Effector memory CD4-positive, alpha-beta T cell (primary cell): ENCODE data around the gene LNX1.

ENCODE experiments used
- DNase-seq, 3 donors: peaks; one replicate each; pipeline ENCODE4 v3.0.0-alpha.2; 2020
- H3K27ac ChIP-seq: 2 replicates; pipeline ENCODE4 v1.7.0; 2013; ENCODE audit warnings: mild to moderate bottlenecking, low read length, moderate library complexity; ENCODE audit not compliant: insufficient read depth, poor library complexity, severe bottlenecking
- H3K27me3 ChIP-seq: replicated peaks from 2 replicates; pipeline ENCODE4 v1.7.0; 2013; ENCODE audit warnings: mild to moderate bottlenecking, low read length; ENCODE audit not compliant: insufficient read depth, control insufficient read depth, poor library complexity, severe bottlenecking
- H3K36me3 ChIP-seq: 2 replicates; pipeline ENCODE4 v1.7.0; 2013; ENCODE audit warnings: mild to moderate bottlenecking, low read length, moderate library complexity; ENCODE audit not compliant: control insufficient read depth, insufficient read depth
- H3K4me1 ChIP-seq: 2 replicates; pipeline ENCODE4 v1.7.0; 2013; ENCODE audit warnings: low read length, mild to moderate bottlenecking; ENCODE audit not compliant: control insufficient read depth, insufficient read depth, poor library complexity, severe bottlenecking
- H3K4me3 ChIP-seq: 2 replicates; pipeline ENCODE4 v1.7.0; 2013; ENCODE audit warnings: low read length, low read depth, mild to moderate bottlenecking; ENCODE audit not compliant: insufficient read depth, poor library complexity, severe bottlenecking
- H3K9me3 ChIP-seq: 2 replicates; pipeline ENCODE4 v1.7.0; 2013; ENCODE audit warnings: mild to moderate bottlenecking, low read length, moderate library complexity; ENCODE audit not compliant: control insufficient read depth

LNX1 gene

GRCh38 chr4:53507671-53508286 lies 83.5 kb downstream of the LNX1 start:
- Histone ChIP-seq H3K9me3 (no peaks in the 10 kb centered on the region), H3K27me3 (no peaks in the 10 kb centered on the region), H3K4me3 (no peak overlapping the region), H3K36me3 (no peaks in the 10 kb centered on the region), H3K27ac (no peak overlapping the region), H3K4me1 (no peaks in the 10 kb centered on the region)
- DNase-seq: no peak

GRCh38 chr4:53507058-53507457 lies 84.2 kb downstream of the LNX1 start:
- Histone ChIP-seq H3K4me1 (no peaks in the 10 kb centered on the region), H3K27me3 (no peaks in the 10 kb centered on the region), H3K27ac (no peak overlapping the region), H3K36me3 (no peaks in the 10 kb centered on the region), H3K9me3 (no peaks in the 10 kb centered on the region), H3K4me3 (no peak overlapping the region)
- DNase-seq: no peak

- Histone ChIP-seq H3K27me3 (no peaks in the 10 kb centered on the region), H3K4me3 (no peak overlapping the region), H3K27ac (no peak overlapping the region), H3K36me3 (no peaks in the 10 kb centered on the region), H3K9me3 (no peaks in the 10 kb centered on the region), H3K4me1 (no peaks in the 10 kb centered on the region)
- DNase-seq: no peak
These were observed 85.3 kb downstream of the LNX1 start for GRCh38 chr4:53505947-53506346.

DNA sequence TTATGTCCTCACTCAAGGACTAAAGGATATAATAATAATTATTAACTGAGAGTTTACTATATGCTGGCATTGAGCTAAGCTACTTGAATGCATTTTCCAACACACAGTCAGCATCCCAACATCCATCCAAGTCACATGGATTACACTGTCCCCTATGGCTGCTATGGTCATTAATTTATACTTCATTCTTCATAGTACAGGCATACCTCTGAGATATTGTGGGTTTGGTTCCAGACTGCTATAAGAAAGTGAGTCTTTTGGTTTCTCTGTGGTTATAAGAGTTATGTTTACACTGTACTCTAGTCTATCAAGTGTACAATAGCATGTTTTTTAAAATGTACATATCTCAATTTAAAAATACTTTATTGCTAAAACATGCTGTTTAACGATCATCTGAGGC lies 89.2 kb downstream of the LNX1 start:
- Histone ChIP-seq H3K4me3 (no peak overlapping the region), H3K27ac (no peak overlapping the region), H3K27me3 (no peaks in the 10 kb centered on the region), H3K4me1 (no peaks in the 10 kb centered on the region), H3K36me3 (no peaks in the 10 kb centered on the region), H3K9me3 (no peaks in the 10 kb centered on the region)
- no peak for DNase-seq

DNA sequence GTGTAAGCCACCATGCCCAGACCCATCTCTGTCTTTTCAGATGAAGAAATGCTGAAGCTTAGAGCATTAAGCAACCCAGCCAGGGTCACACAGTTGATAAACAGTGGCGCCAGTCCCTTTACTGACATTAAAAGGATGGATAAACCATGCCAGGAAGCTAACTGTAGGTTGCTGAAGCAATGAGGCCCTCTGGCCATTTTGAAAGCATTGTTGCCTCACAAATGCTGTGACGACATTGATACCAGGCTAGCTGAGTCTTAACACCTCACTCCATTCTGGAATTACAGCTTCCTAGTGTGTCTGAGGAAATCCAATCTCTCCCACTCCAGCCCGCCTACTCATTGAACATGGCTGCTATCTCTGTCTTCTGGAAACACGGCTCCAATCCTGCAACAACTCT lies 89.7 kb downstream of the LNX1 start:
- DNase-seq: no peak
- no peaks in the 10 kb centered on the region for H3K36me3 ChIP-seq
- no peak overlapping the region for H3K4me3 ChIP-seq
- H3K27ac ChIP-seq: no peak overlapping the region
- H3K27me3 ChIP-seq: no peaks in the 10 kb centered on the region
- no peaks in the 10 kb centered on the region for H3K4me1 ChIP-seq
- no peaks in the 10 kb centered on the region for H3K9me3 ChIP-seq

- no peak overlapping the region for H3K27ac ChIP-seq
- DNase-seq: no peak
These were observed 90.7 kb downstream of the LNX1 start for GRCh38 chr4:53500546-53500945.

DNA sequence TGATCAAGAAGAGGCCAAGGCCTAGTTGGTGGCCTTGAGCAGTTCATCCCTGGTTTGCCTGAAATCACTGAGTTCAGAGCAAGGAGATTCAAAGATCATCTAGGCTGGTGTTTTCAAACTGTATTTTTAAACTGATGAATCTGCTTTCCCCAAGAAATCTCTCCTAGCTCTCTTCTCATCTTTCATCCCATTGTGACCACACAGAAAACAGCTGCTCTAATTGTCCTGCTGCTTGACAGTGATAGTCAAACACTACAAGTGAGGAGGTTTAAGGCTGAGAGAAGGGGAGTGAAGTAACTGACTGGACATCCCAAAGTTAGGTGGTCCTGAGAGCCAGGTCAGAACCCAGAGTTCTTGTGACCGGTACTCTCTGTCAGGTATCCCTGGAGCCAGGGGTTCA lies 91.5 kb downstream of the LNX1 start:
- Histone ChIP-seq H3K27me3 (no peaks in the 10 kb centered on the region), H3K4me3 (no peak overlapping the region), H3K4me1 (no peaks in the 10 kb centered on the region), H3K27ac (no peak overlapping the region), H3K9me3 (no peaks in the 10 kb centered on the region), H3K36me3 (no peaks in the 10 kb centered on the region)
- DNase-seq: no peak

More at GRCh38 chr4:53500546-53500945, 90.7 kb downstream of the LNX1 start:
- Histone ChIP-seq H3K27me3 (no peaks in the 10 kb centered on the region), H3K4me3 (no peak overlapping the region), H3K9me3 (no peaks in the 10 kb centered on the region), H3K4me1 (no peaks in the 10 kb centered on the region), H3K36me3 (no peaks in the 10 kb centered on the region)

GRCh38 chr4:53498706-53499105 lies 92.6 kb downstream of the LNX1 start:
- no peak for DNase-seq
- Histone ChIP-seq H3K4me3 (no peak overlapping the region), H3K36me3 (no peaks in the 10 kb centered on the region), H3K9me3 (no peaks in the 10 kb centered on the region), H3K27ac (no peak overlapping the region), H3K27me3 (no peaks in the 10 kb centered on the region), H3K4me1 (no peaks in the 10 kb centered on the region)

DNA sequence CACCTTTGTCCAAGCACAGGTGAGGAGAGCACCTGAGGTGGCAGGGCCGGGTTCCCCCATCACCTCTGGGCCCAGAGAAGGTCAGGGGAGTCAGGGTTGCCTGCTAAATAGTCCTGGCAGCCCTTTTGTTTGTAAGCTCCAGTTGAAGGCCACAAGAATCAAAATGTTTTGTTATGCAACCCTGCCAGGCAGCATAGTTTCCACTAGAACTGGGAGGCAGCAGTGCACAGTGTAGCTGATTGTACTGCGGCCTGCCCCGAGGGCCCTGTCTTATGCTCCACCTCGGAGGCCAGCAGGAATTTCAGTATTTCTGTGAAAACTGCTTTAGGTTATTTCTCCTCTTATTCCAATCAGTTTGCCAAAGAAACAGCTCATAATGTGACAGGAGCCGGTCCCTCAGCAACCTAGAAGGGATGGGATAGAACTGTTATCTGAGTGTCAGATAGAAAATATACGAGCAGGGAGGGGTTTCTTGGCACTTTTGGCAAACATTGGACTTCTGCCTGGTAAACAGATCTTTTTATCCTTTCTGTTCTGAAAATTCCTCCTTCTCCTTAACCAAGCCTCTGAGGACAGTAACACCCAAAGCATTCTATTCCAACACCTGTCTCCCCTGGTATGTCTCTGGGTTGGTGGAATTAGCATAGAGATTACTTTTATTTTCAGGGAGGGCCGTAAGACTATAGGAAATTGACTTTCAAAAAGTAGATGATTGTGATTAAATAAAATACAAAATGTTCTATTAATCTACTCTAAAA lies 93.6 kb downstream of the LNX1 start:
- no peaks in the 10 kb centered on the region for H3K27me3 ChIP-seq
- H3K9me3 ChIP-seq: no peaks in the 10 kb centered on the region
- no peaks in the 10 kb centered on the region for H3K4me1 ChIP-seq
- DNase-seq: no peak
- no peak overlapping the region for H3K27ac ChIP-seq
- H3K4me3 ChIP-seq: no peak overlapping the region
- no peaks in the 10 kb centered on the region for H3K36me3 ChIP-seq

- H3K27ac ChIP-seq: no peak overlapping the region
- H3K4me3 ChIP-seq: no peak overlapping the region
- H3K4me1 ChIP-seq: no peaks in the 10 kb centered on the region
- no peaks in the 10 kb centered on the region for H3K9me3 ChIP-seq
- no peaks in the 10 kb centered on the region for H3K36me3 ChIP-seq
- no peaks in the 10 kb centered on the region for H3K27me3 ChIP-seq
- DNase-seq: no peak
These were observed 96.4 kb downstream of the LNX1 start for GRCh38 chr4:53494851-53495250.
